Breast epithelium (tissue), 4 donors: ENCODE data around the gene PLEKHM1. TPM values are rescaled to one million over a fixed set of nuclear protein-coding genes. Genes with fewer than 3 reads are reported as not detected.

Experiments
- DNase-seq, 2 donors: peaks; one replicate each; pipeline ENCODE4 v3.0.0-alpha.2; 2019; ENCODE audit warnings: low spot score in 2 of 2
- H3K27ac ChIP-seq, 2 donors: fragments of 200-600 bp; sonication (generic) in 1 of 2; one replicate each; pipeline ENCODE4 v1.5.1; 2016 to 2019; ENCODE audit warnings: mild to moderate bottlenecking in 1 of 2
- H3K27me3 ChIP-seq, 2 donors: fragments of 200-600 bp; sonication (generic) in 1 of 2; one replicate each; pipeline versions ENCODE4 v1.5.1 to v1.6.0; 2017 to 2019; ENCODE audit warnings: control low read depth in 1 of 2, mild to moderate bottlenecking in 1 of 2
- H3K36me3 ChIP-seq: fragments of 200-600 bp; one replicate; pipeline ENCODE4 v1.5.1; 2019
- H3K4me1 ChIP-seq, 2 donors: fragments of 200-600 bp; sonication (generic); one replicate each; pipeline ENCODE4 v1.5.1; 2016 to 2019; ENCODE audit warnings: control low read depth in 1 of 2
- H3K4me3 ChIP-seq, 3 donors: fragments of 200-600 bp; sonication (generic); 1 replicate in 2 of 3; 2 replicates in 1 of 3; pipeline ENCODE4 v1.5.1; 2016 to 2019; ENCODE audit warnings: mild to moderate bottlenecking in 3 of 3, moderate library complexity in 2 of 3
- H3K9me3 ChIP-seq, 2 donors: fragments of 200-600 bp; sonication (generic) in 1 of 2; one replicate each; pipeline ENCODE4 v1.5.1; 2016 to 2019; ENCODE audit warnings: control low read depth in 1 of 2
- POLR2A ChIP-seq: fragments of 450-650 bp; IDR thresholded peaks from one replicate; pipeline ENCODE4 v1.6.1; 2016; ENCODE audit warnings: antibody characterized with exemption, mild to moderate bottlenecking, moderate library complexity
- POLR2AphosphoS5 ChIP-seq, 3 donors: sonication (generic); formaldehyde crosslinking; IDR thresholded peaks; one replicate each; pipeline ENCODE4 v1.6.1; 2017; ENCODE audit warnings: antibody characterized with exemption in 3 of 3
- intact Hi-C: fragments of 100-400 bp; cut with DNase I; formaldehyde crosslinking; loops from one replicate; pipeline ENCODE4 v1.15.1; 2023; ENCODE audit warnings: low total_unique reads
- total RNA-seq, 3 donors: library from RNA; depleted of rRNA; stranded (reverse); fragments of >200 nt; gene quantifications; one replicate each; pipeline ENCODE4 v1.1.0, GENCODE V29; 2016
- TF ChIP-seq, protein P1 (sequence below), 3 donors: fragments of 450-650 bp; IDR thresholded peaks; one replicate each; pipeline ENCODE4 v1.5.1; 2016 to 2017; ENCODE audit warnings: antibody characterized with exemption in 3 of 3, mild to moderate bottlenecking in 3 of 3, moderate library complexity in 3 of 3

Gene PLEKHM1
- total RNA-seq, 3 donors from 2014 or later: 31.5 to 49.0 (median 36.9) TPM

DNA sequence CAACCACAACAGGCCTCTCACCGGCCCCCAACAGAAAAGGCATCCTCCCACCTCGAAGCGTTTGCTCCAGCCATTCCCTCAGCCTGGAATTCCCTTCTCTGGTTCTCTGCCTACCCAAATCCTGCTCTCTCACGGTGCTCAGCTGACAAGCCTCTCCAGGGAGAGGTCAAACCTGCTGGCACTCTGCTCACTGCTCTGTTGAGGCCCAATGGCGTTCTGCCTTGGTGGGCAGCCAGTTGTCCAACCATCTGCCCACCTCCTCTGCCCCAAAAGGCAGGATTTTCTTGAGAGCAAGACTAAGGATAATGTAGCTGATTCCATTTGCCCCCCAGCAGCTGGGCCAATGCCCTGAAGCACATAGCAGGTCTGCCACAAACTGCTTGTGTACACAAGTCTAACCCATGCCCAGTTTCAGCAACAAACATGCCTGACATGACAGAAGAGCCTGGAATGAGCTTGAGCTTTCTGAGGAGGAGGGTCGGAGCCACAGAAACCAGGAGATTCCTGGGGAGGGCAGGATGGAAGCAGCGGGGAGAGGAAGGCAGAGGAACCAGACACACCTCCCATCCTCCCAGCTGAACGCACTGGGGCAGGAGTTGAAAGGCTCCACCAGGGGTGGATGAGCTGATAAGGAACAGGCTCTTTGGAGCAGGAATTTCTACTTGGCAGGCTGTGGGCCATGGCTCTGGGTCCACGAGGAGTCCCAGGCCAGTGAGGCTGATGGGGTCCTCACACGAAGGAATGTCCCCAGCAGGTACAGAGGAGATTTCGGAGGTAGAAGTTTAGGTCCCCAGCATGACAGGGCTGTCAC, 81.7 kb downstream of the PLEKHM1 start:
- no peaks in the 10 kb centered on the region for H3K27me3 ChIP-seq
- H3K4me1 ChIP-seq: peaks cover 0 to 6% of the 10 kb centered on the region in 2 donors
- no peak for DNase-seq
- peak overlapping the region in 1 of 2 donors; percentile 19 for H3K27ac ChIP-seq
- H3K36me3 ChIP-seq: no peaks in the 10 kb centered on the region
- H3K4me3 ChIP-seq: peak overlapping the region in 2 of 3 donors; percentile 35 to 51
- TF ChIP-seq, protein P1, sequence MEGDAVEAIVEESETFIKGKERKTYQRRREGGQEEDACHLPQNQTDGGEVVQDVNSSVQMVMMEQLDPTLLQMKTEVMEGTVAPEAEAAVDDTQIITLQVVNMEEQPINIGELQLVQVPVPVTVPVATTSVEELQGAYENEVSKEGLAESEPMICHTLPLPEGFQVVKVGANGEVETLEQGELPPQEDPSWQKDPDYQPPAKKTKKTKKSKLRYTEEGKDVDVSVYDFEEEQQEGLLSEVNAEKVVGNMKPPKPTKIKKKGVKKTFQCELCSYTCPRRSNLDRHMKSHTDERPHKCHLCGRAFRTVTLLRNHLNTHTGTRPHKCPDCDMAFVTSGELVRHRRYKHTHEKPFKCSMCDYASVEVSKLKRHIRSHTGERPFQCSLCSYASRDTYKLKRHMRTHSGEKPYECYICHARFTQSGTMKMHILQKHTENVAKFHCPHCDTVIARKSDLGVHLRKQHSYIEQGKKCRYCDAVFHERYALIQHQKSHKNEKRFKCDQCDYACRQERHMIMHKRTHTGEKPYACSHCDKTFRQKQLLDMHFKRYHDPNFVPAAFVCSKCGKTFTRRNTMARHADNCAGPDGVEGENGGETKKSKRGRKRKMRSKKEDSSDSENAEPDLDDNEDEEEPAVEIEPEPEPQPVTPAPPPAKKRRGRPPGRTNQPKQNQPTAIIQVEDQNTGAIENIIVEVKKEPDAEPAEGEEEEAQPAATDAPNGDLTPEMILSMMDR (IDR thresholded peaks at IDR 0.05): no peak
- TF ChIP-seq POLR2AphosphoS5 (IDR thresholded peaks at IDR 0.05): no peak
- no peak for TF ChIP-seq POLR2A
- no peaks in the 10 kb centered on the region for H3K9me3 ChIP-seq
- intact Hi-C loops: no loop called here

- no peak for TF ChIP-seq POLR2AphosphoS5 (IDR thresholded peaks at IDR 0.05)
- no peak for TF ChIP-seq POLR2A
- TF ChIP-seq, protein P1 (IDR thresholded peaks at IDR 0.05): no peak
- peak overlapping the region in 1 of 3 donors; percentile 31 for H3K4me3 ChIP-seq
- no peak for DNase-seq
- intact Hi-C loops: no loop called here
- H3K27me3 ChIP-seq: no peaks in the 10 kb centered on the region
- no peaks in the 10 kb centered on the region for H3K9me3 ChIP-seq
- peaks cover 0 to 6% of the 10 kb centered on the region in 2 donors for H3K4me1 ChIP-seq
- no peak overlapping the region for H3K27ac ChIP-seq
- H3K36me3 ChIP-seq: no peaks in the 10 kb centered on the region
Observed at GRCh38 chr17:45406107-45406506, 84.4 kb downstream of the PLEKHM1 start.

- no peaks in the 10 kb centered on the region for H3K27me3 ChIP-seq
- TF ChIP-seq POLR2A: no peak
- TF ChIP-seq POLR2AphosphoS5 (IDR thresholded peaks at IDR 0.05): no peak
- H3K27ac ChIP-seq: no peak overlapping the region
- peak overlapping the region in 2 of 3 donors; percentile 31 to 51 for H3K4me3 ChIP-seq
- no peaks in the 10 kb centered on the region for H3K9me3 ChIP-seq
- DNase-seq: no peak
- H3K4me1 ChIP-seq: peaks cover 0 to 6% of the 10 kb centered on the region in 2 donors
- intact Hi-C loops: no loop called here
- H3K36me3 ChIP-seq: no peaks in the 10 kb centered on the region
Observed at GRCh38 chr17:45405250-45406086, 85.1 kb downstream of the PLEKHM1 start.

GRCh38 chr17:45404870-45405249, 85.7 kb downstream of the PLEKHM1 start:
- Histone ChIP-seq H3K4me3 (no peak overlapping the region), H3K4me1 (peaks cover 0 to 6% of the 10 kb centered on the region in 2 donors), H3K27me3 (no peaks in the 10 kb centered on the region), H3K36me3 (no peaks in the 10 kb centered on the region), H3K27ac (no peak overlapping the region), H3K9me3 (no peaks in the 10 kb centered on the region)
- no peak for DNase-seq
- no peak for TF ChIP-seq POLR2A
- TF ChIP-seq POLR2AphosphoS5 (IDR thresholded peaks at IDR 0.05): no peak
- TF ChIP-seq, protein P1 (IDR thresholded peaks at IDR 0.05): no peak
- intact Hi-C loops: no loop called here

DNA sequence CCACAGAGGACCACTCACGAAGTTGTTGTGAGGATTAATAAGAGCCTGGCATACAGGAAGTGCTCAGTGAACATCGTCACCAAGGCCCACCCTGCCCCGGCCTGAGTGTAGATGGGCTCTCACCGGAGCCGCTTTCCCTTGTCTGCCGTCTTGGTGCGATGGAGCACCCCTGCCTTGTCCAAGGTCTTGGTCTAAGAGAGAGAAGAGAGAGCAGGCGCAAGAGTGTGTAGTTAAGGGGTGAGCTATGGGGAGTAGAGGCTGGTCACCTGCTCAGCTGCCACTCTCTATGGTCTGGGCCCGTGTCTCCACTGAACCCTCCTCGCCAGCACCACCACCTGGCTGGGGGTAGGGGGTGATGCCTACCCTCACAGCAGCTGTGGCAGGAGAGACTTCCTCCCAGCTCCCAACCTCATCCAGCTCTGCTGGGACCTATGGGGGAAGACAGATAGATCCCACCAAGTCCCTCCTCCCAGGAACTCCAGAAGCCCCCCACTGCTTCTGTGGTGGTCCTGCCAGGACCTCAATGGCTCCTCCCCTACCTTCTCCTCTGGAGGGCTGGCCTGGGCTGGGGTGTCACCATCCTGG, 86.5 kb downstream of the PLEKHM1 start:
- no peaks in the 10 kb centered on the region for H3K36me3 ChIP-seq
- H3K4me3 ChIP-seq: no peak overlapping the region
- peaks cover 0 to 2% of the 10 kb centered on the region in 2 donors for H3K4me1 ChIP-seq
- TF ChIP-seq, protein P1 (IDR thresholded peaks at IDR 0.05): no peak
- no peak for TF ChIP-seq POLR2AphosphoS5 (IDR thresholded peaks at IDR 0.05)
- no peak for TF ChIP-seq POLR2A
- DNase-seq: no peak
- intact Hi-C loops: no loop called here
- H3K27ac ChIP-seq: no peak overlapping the region
- no peaks in the 10 kb centered on the region for H3K27me3 ChIP-seq
- H3K9me3 ChIP-seq: no peaks in the 10 kb centered on the region
